NCI-H748 (cell line): ENCODE results near the gene CASTOR1.

ENCODE experiments used
- DNase-seq: peaks from one replicate; lab custom pipeline; 2025; ENCODE audit not compliant: unreplicated experiment; lab: John Stamatoyannopoulos, UW

CASTOR1 gene

GRCh38 chr22:30301995-30302809 is 12.9 kb upstream of the CASTOR1 start:
- no peak for DNase-seq

DNA sequence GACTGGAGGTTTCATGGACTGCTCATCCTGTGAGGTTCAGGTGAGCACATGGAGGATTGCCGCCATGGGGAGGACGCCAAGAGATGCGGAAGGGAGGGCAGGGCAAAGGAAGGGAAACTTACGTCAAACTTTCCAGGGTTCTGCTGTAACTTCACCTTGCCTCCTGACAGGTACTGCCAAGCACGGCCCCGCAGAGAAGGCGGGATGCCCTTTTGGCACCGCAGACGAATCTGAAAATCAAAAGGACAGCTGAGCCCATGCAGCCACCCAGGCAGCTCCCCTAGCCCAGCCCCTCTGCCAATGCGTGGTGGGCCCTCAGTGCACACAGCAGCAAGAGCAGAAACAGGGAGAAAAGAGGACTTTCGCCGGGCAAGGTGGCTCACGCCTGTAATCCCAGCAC is 10.0 kb upstream of the CASTOR1 start:
- DNase-seq = no peak

- peak; percentile 6 for DNase-seq
Observed at GRCh38 chr22:30297991-30298701, 8.8 kb upstream of the CASTOR1 start.

DNA sequence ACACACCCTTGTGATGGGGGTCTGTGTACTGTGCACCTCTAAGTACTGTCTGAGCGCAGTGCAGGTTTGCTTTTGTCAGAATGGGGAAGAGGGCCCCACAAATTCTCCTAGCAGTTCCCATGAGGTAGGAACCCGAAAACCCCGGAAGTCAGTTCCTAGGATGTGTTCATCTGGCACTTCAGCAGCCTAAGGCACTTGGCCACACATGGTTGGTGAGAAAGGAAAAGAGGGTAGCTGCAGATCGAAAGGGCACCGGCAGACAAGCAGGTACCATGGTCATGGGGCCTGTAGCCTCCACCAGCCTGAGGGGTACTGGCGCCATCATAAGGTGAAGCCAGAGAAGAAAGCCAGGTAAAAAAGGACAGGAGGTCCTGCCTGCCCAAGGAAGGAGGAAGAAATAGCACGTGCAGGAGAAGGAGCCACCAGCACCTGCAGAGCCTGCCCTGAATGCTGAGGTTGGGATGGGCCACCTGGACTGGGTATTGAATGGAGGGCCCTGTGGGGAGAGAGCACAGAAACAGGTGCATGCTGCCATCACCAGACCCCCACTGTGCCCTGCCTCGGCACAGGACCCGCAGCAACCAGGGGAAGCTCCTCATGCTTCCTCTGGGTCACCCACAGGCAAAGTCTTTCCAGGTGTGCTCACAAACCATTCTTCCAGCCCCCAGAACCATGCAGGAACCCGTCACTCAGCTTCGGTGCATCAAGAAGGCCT is 8.1 kb upstream of the CASTOR1 start:
- DNase-seq = no peak

DNA sequence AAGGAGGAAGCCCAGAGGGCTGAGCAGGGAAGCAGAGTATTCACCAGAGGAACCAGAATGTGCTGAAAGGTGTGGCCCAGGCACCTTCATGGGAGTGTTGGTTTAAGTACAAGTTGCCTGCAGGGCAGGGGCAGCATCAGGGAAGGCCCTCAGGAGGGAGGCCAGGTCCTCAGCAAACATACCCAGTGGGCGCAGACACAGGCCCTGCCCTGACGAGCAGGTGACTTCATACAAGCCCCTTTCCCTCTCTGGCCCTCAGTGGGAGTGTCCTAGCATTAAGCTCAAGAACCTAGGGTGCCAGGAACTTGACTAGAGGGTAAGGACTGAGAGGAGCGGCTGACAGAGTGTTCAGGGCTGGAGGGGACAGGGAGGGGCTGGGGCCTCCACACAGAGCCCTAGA is 7.5 kb upstream of the CASTOR1 start:
- DNase-seq = no peak

DNA sequence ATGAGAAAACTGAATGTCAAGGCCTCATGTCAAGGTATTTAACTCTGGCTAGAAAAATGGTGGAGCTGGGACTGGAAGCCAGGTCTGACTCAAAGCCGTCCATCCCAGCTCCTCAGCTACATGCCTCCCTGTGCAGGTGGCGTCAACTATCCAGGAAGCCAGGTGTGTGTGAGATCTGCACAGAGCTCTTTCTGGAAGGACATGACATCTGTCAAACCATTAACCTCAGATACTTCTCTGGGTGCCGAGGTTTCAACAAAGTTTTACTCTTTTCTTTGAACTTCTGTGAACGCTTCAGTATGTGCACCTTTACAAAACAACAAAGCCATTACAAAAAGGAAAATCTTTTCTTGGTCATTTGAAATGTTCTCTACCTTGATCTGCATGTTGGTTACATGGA is 7.0 kb upstream of the CASTOR1 start:
- DNase-seq = no peak

DNA sequence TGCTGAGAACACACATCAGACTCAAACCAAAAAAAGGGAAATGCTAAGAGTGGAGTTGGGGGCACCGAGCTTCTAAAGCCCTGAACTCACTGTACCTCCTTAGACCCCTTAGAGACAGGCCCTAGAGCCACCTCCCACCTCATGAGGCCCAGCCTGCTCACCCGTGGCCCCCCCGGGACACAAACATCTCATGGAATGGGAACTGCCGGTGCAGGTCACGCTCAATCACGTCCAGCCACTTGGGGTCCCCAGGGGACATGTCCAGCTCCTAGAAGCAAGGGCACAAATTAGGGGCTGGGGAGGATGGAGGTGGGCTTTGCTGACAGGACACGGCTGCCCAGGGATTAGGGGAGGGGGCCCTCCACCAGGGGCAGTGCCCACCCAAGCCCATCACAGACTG is 6.3 kb upstream of the CASTOR1 start:
- no peak for DNase-seq

GRCh38 chr22:30294830-30295229 is 5.5 kb upstream of the CASTOR1 start:
- no peak for DNase-seq

GRCh38 chr22:30294066-30294465 is 4.8 kb upstream of the CASTOR1 start:
- no peak for DNase-seq

GRCh38 chr22:30293026-30293425 is 3.7 kb upstream of the CASTOR1 start:
- DNase-seq = no peak

DNA sequence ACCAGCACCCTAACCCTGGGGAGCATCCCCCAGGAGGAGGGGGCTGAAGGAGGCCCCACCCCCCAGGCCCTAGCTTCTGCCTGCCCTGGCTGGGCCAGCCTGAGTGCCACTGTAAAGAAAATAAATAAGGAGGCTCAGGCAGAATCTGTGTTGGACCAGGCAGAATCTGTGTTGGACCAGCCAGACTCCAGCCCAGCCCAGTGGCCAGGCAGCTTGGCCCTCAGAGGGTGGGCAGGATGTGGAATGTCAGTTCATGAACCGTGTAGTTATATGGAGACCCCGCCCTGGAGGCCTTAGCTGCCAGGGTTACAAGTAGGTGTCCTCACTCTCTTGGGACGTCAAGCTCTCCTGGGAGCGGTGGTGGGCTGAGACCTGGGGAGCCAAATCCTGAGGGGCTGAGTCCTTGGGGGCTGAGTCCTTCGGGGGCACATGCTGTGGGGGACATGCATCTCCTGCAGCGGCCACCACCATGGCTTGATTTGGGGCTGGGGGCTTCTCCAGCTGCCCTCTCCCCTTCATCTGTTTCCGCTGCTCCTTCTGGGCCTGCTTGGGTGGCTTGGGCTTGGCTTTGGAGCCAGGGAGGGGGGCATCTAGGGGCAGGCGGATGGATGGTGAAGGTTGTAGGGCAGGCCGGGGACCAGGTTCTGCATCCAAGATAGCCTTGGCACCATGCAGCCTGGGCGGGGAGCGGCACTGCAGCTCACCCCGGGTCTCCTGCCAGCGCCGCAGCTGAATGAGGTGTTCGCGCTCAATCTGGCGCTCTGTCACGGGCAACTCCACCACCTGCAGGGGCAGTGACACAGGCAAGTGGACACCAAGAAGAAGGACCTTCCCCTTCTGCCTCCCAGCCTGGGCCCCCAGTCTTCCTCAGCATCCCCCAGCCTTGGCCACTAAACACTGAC is 3.0 kb upstream of the CASTOR1 start:
- DNase-seq = no peak

DNA sequence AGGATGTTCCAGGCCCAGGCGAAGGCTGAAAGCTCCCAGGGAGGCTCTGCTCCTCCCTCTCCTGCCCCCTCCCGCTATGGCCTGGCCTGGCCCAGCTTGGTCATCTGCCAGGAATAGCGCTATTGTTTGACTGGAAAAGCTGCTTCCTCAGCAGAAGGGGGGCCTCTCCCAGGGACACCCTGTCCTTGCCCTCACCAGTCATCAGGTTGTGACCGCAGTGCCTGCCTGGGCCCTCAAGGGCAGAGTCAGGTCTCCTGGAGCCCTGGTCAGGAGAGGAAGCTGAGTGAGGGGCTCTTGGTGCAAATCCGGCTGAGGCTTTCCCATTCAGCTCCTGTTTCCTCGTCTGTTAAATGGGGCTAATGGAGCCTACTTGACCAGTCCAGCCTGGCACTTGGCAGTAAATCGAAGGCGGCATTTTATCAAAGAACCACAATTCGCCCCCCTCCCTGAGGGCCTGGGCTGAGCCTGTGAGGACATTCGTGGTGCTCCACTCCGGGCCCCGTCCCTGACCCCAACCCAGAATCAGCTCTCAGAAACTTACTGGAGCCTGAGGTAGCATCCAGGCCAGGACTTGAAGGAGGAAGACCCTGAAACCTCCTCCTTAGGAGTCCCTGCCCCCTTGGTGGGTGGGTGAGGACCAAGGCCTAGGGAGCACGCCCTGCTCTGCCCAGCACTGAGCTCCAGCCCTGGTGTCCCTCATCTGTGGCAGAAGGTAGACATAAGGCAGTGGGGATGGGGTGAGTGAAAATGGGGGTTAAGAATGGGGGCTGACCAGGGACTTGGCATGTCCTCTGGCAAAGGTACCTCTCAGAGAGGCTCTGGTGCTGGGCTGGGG is 2.0 kb upstream of the CASTOR1 start:
- peak; percentile 29 for DNase-seq

DNA sequence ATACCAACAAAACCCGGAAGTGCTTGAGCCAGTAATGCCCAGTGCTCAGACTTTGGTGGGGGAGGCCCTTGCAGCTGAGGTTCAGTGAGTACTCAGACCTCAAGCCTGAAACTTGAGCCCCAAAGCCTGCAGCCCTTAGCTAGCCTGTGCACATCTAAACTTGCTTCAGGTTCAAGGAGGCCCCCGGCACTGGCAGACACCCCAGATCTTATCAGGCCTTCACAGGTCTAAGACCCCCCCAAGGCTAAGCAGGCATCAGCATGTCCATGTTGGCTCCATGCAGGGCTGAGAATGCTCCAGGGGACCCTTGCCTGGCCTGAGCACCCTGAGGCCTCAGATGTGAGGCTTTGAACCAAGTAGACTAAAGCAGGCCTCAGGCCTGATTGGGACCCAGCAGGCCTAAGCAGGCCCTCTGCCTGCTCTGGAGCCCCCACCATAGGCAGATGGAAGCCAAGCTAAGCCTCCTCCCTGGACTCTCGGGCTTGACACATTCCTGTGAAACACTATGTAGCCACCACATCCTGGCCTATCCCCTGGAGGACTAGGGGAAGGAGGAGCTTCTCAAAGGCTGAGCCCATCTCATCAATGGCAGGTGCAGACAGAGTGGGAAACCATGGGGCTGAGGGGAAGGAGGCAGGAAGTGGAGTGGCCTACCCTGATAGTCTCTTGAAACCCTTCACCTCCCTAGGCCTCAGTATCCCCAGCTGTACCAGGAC is 1.2 kb upstream of the CASTOR1 start:
- peak; percentile 22 for DNase-seq

DNA sequence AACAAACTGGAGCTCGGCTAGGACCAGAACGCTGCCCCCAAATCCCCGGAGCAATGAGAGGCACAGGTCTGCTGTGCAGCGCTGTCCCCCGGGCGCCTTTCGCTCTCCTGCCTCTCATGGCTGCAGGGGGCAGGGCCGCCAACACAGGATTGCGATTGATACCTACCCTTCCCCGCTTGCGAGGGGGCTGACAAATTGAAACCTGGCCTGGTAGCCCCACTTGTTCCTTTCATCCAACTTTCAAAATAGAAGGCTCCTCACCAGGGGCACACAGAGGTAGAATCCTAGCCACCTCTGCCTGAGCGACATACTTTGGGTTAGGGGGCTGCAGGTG is 642 bp upstream of the CASTOR1 start:
- no peak for DNase-seq

DNA sequence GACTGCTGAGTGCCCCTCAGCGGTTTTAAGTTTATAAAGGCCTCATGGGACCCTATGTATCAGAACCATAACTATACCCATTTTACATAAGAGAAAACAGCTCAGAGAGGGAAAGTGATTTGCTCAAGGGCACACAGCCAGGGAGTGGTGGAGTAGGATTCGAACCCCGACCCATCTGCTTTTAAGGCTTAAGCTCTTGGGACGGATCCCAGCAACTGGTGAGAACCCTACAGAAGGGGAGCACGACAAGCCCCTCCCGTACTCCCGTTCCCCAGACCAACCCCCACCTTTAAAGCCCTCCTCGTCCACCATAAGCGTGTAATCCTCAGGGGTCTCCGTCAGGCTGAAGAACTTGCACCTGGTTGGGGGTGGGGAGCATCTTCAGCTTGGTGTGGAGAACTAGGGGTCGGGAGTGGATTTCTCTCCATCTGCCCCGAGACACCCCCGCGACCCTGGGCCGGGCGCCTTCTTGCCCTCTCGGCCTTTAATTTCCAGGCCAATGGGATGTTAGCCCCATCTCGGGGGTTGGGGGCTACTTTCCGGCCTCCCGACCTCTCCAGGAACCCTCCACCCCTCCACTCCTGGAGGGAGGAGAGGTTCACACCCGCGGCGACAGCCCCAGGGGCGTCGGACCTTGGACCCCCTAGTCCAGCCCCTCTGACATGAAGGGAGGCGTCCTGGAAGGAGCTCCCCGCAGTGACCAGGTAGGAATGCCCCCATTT is 725 bp downstream of the CASTOR1 start:
- DNase-seq = no peak

- peak; percentile 64 for DNase-seq
Observed at GRCh38 chr22:30287648-30288418, 1.5 kb downstream of the CASTOR1 start.

DNA sequence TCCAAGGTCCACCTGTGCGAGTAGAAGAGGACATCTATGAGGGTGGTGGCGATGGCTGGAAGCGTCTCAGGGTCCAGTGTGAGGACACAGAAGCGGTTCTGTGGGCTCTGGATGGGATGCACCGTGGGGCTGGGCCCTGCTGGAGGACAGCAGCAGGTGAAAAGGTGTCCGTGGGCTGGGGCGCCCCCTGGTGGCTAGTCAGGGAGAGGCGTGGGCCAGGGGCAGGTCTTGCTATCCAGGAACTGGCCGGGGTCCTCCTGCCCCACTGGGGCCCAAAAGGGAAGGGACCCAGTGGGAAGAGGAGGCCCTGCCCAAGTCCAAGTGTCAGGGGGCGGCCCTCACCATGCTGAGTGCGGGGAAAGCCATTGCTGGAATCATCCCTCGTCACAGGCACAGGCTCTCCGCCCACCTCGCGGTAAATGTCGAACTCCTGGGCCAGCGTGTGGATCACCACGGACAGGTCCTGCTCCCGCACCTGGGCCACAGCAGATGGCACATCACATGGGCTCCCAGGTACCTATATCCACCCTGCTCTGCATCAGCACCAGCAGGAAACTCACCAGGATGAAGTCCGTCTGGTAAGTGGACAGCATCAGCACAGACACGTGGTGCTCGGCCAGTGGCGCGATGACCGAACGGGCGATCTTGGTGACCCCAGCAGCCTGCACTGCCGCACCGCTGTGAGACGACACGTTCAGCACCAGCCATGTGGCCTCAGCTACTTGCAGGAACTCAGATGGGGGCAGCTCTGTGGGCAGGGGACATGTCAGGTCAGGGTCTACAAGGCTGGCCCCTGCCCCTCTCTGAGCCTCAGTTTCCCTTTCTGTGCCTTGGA is 2.3 kb downstream of the CASTOR1 start:
- peak; percentile 52 for DNase-seq
